HepG2 (cell line): ENCODE results near the gene ATP8B1. TPM values are rescaled to one million over a fixed set of nuclear protein-coding genes. Genes with fewer than 3 reads are reported as not detected.

Source experiments
- ATAC-seq: fragments of 200-7000 bp; cut with Tn5 transposase; 3 replicates; pipeline ENCODE4 v1.9.1; 2020; ENCODE audit warnings: mild to moderate bottlenecking, moderate library complexity
- BruUV-seq: library from RNA; stranded (reverse); fragments of 400-500 nt; replicated peaks from 2 replicates; lab custom pipeline; 2021; lab: Mats Ljungman, UMichigan
- CTCF ChIA-PET: fragments of 300-600 bp; formaldehyde crosslinking; extraction: SDS; loops from one replicate; lab custom pipeline; 2021; ENCODE audit warnings: low total read pairs, inconsistent platforms, low intra/inter-chr PET ratio; lab: Yijun Ruan, JAX
- POLR2A ChIA-PET: fragments of 350-600 bp; sonication (Branson Sonifier 250); formaldehyde crosslinking; loops from one replicate; lab custom pipeline; 2020; ENCODE audit warnings: antibody characterized with exemption, inconsistent platforms; lab: Yijun Ruan, JAX
- DNase-seq: peaks from one replicate; pipeline ENCODE4 v3.0.0-alpha.2; 2015; ENCODE audit warnings: low spot score
- FAIRE-seq: peaks from 3 replicates; lab custom pipeline; 2011; peaks lifted over from hg19 to GRCh38; lab: Jason Lieb, UNC
- H2AFZ ChIP-seq: one replicate; pipeline ENCODE4 v1.6.1; 2011; ENCODE audit warnings: low read length, inconsistent platforms
- H3K27ac ChIP-seq: fragments of 300-600 bp; 3 replicates; pipeline ENCODE4 v1.8.0; 2011; ENCODE audit warnings: mixed run types, mild to moderate bottlenecking, mixed read lengths, low read length, inconsistent platforms; ENCODE audit not compliant: insufficient read depth; ENCODE audit errors: extremely low read length
- H3K27me3 ChIP-seq, 2 experiments: fragments of 200-600 bp in 1 of 2; 2 replicates in 1 of 2; 3 replicates in 1 of 2; pipeline versions ENCODE4 v1.6.0 to v1.8.0; 2011; ENCODE audit warnings: low read length in 2 of 2, mild to moderate bottlenecking in 2 of 2, moderate library complexity in 2 of 2, inconsistent platforms in 1 of 2; ENCODE audit not compliant: insufficient read depth in 2 of 2, control insufficient read depth in 1 of 2
- H3K36me3 ChIP-seq, 2 experiments: fragments of 200-600 bp in 1 of 2; replicated peaks in 1 of 2; 2 replicates in 1 of 2; 3 replicates in 1 of 2; pipeline versions ENCODE4 v1.5.1 to v1.8.0; 2011; ENCODE audit warnings: low read length in 2 of 2, inconsistent platforms in 1 of 2; ENCODE audit not compliant: insufficient read depth in 2 of 2, control insufficient read depth in 1 of 2
- H3K4me1 ChIP-seq: 2 replicates; pipeline ENCODE4 v1.5.1; 2012; ENCODE audit warnings: low read length, inconsistent platforms; ENCODE audit not compliant: insufficient read depth
- H3K4me2 ChIP-seq: 2 replicates; pipeline ENCODE4 v1.6.0; 2011; ENCODE audit warnings: low read depth, low read length, inconsistent platforms
- H3K4me3 ChIP-seq, 3 experiments: fragments of 200-600 bp in 1 of 3; sonication (generic), shearing (Covaris generic) in 1 of 3; replicated peaks in 1 of 3; 2 replicates each; pipeline ENCODE4 v1.5.1; 2011 to 2016; ENCODE audit warnings: low read length in 3 of 3, inconsistent platforms in 2 of 3, low read depth in 2 of 3, mild to moderate bottlenecking in 2 of 3, control low read depth in 1 of 3, mixed read lengths in 1 of 3; ENCODE audit not compliant: insufficient read depth in 1 of 3
- H3K79me2 ChIP-seq: one replicate; pipeline ENCODE4 v1.6.1; 2011; ENCODE audit warnings: low read length, inconsistent platforms; ENCODE audit not compliant: insufficient read depth
- H3K9ac ChIP-seq: 2 replicates; pipeline ENCODE4 v1.6.0; 2011; ENCODE audit warnings: mild to moderate bottlenecking, low read depth, low read length, inconsistent platforms; ENCODE audit not compliant: insufficient read depth
- H3K9me3 ChIP-seq: 2 replicates; pipeline ENCODE4 v1.5.1; 2012; ENCODE audit warnings: mild to moderate bottlenecking, low read length
- H4K20me1 ChIP-seq: 2 replicates; pipeline ENCODE4 v1.6.0; 2011; ENCODE audit warnings: inconsistent platforms, mild to moderate bottlenecking, low read length, moderate library complexity; ENCODE audit not compliant: insufficient read depth
- ATF7 ChIP-seq, 2 experiments: fragments of 450-650 bp in 1 of 2; sonication (generic) in 1 of 2; formaldehyde crosslinking in 1 of 2; IDR thresholded peaks; 2 replicates each; pipeline versions ENCODE4 v1.4.0 to v1.6.1; 2016 to 2020; ENCODE audit warnings: antibody characterized with exemption in 1 of 2, mild to moderate bottlenecking in 1 of 2, missing genetic modification reagents in 1 of 2
- EHMT2 ChIP-seq: fragments of 200-600 bp; sonication (generic); IDR thresholded peaks from 2 replicates; pipeline ENCODE4 v1.7.0; 2017; ENCODE audit warnings: antibody characterized with exemption, low read depth, low read length, borderline replicate concordance
- GPBP1L1 ChIP-seq: sonication (generic); formaldehyde crosslinking; IDR thresholded peaks from 2 replicates; pipeline ENCODE4 v1.5.0; 2020; ENCODE audit warnings: mild to moderate bottlenecking, missing genetic modification reagents
- SATB2 ChIP-seq: sonication (generic); formaldehyde crosslinking; IDR thresholded peaks from 2 replicates; pipeline ENCODE4 v1.5.0; 2020; ENCODE audit warnings: missing genetic modification reagents
- ZNF44 ChIP-seq: sonication (generic); formaldehyde crosslinking; IDR thresholded peaks from 2 replicates; pipeline ENCODE4 v1.5.1; 2020; ENCODE audit warnings: mild to moderate bottlenecking, missing genetic modification reagents
- ZNF607 ChIP-seq: sonication (generic); formaldehyde crosslinking; IDR thresholded peaks from 2 replicates; pipeline ENCODE4 v1.5.1; 2020; ENCODE audit warnings: missing genetic modification reagents, mild to moderate bottlenecking, borderline replicate concordance
- ZNF703 ChIP-seq: sonication (generic); formaldehyde crosslinking; IDR thresholded peaks from 2 replicates; pipeline ENCODE4 v1.5.1; 2020; ENCODE audit warnings: missing genetic modification reagents, mild to moderate bottlenecking, moderate library complexity, borderline replicate concordance
- WGBS: methylation state at CpG from one replicate; pipeline ENCODE4 v1.1.6; 2017; ENCODE audit warnings: low lambda C conversion rate; 5-methylcytosine and 5-hydroxymethylcytosine counted together
- in situ Hi-C: cut with HindIII; loops from 2 replicates; pipeline ENCODE4 v1.10.0; 2017; ENCODE audit warnings: low pct_unique_long_range_greater_than_20kb; ENCODE audit not compliant: extremely low pct_ligation_motif_present
- intact Hi-C: fragments of 100-400 bp; cut with micrococcal nuclease; formaldehyde crosslinking; loops from one replicate; pipeline ENCODE4 v1.10.0; 2022; ENCODE audit not compliant: unreplicated experiment
- polyA plus RNA-seq, 8 experiments: library from polyadenylated mRNA; depleted of rRNA in 3 of 8; stranded (reverse) in 7 of 8; unstranded in 1 of 8; fragments of >200 nt; fragmentation: Illumina TruSeq in 4 of 8; extraction: Trizol in 4 of 8; gene quantifications; 2 replicates each; pipeline versions ENCODE4 v1.2.1 to v1.2.3, GENCODE V29; 2011 to 2016; ENCODE audit warnings: low read depth in 4 of 8, missing spikeins in 1 of 8, mixed read lengths in 1 of 8; ENCODE audit not compliant: insufficient read depth in 1 of 8
- total RNA-seq, 5 experiments: library from RNA; depleted of rRNA; stranded (reverse); fragments of >200 nt; fragmentation: Illumina TruSeq; extraction: Trizol; gene quantifications; 2 replicates each; pipeline ENCODE4 v1.2.3, GENCODE V29; 2016; ENCODE audit warnings: low read depth in 1 of 5
- TF ChIP-seq, protein P1 (sequence below): sonication (generic); formaldehyde crosslinking; IDR thresholded peaks from 2 replicates; pipeline ENCODE4 v1.5.0; 2020; ENCODE audit warnings: missing genetic modification reagents, mild to moderate bottlenecking, borderline replicate concordance

The ATP8B1 gene
- total and polyA plus RNA-seq, 2 of the 13 experiments (the other 11 are each of a cell fraction or from before 2014, with no cell fraction given), result 2.8 to 4.0 TPM

GRCh38 chr18:57793302-57793986 is 9.7 kb downstream of the ATP8B1 start:
- in situ Hi-C loops (no loop called here), intact Hi-C loops (no loop called here)
- H3K79me2 ChIP-seq, result peaks cover 16% of the 10 kb centered on the region
- H3K27ac ChIP-seq, result peak overlapping the region; percentile 15
- ATAC-seq, result no peak
- no peak overlapping the region for H3K4me3 ChIP-seq
- H3K4me2 ChIP-seq, result no peak overlapping the region
- WGBS, result 46% methylated on average over 3 of the region's 3 CpGs
- peaks cover 77% of the 10 kb centered on the region for H3K4me1 ChIP-seq
- H2AFZ ChIP-seq, result no peak overlapping the region
- FAIRE-seq, result no peak
- H4K20me1 ChIP-seq, result no peaks in the 10 kb centered on the region
- no peaks in the 10 kb centered on the region for H3K36me3 ChIP-seq
- no peaks in the 10 kb centered on the region for H3K9me3 ChIP-seq
- POLR2A ChIA-PET, result no interaction called here
- no TSS peak for BruUV-seq
- CTCF ChIA-PET, result no interaction called here
- no peak for DNase-seq
- no peak overlapping the region for H3K9ac ChIP-seq
- H3K27me3 ChIP-seq, result no peaks in the 10 kb centered on the region
- no peak for TF ChIP-seq ATF7 (IDR thresholded peaks at IDR 0.05)
- no peak for TF ChIP-seq ATF7 (CRISPR knock-in tag; IDR thresholded peaks at IDR 0.05)
- TF ChIP-seq ZNF44, result no peak
- no peak for TF ChIP-seq GPBP1L1 (CRISPR knock-in tag)
- no peak for TF ChIP-seq SATB2 (CRISPR knock-in tag)
- TF ChIP-seq, protein P1, sequence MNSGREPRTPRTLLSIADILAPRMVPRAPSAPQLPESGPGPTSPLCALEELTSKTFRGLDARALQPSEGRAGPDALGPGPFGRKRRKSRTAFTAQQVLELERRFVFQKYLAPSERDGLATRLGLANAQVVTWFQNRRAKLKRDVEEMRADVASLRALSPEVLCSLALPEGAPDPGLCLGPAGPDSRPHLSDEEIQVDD, result no peak
- no peak for TF ChIP-seq ZNF607
- TF ChIP-seq ZNF703 (CRISPR knock-in tag), result no peak
- no peak for TF ChIP-seq EHMT2
